Endothelial cell of umbilical vein (primary cell): ENCODE results near the gene YARS1.
"Not testable (repeated sequence)": the region's sequence is repeated elsewhere in the genome, so short reads cannot be mapped to it uniquely, and the experiment has no call there.

Source experiments
- CTCF ChIP-seq, 2 donors: IDR thresholded peaks; 1 replicate in 1 of 2; 2 replicates in 1 of 2; pipeline ENCODE4 v1.5.1; 2011; ENCODE audit warnings: low read length in 2 of 2, mild to moderate bottlenecking in 2 of 2, moderate library complexity in 2 of 2, control low read depth in 1 of 2, inconsistent platforms in 1 of 2, low read depth in 1 of 2; ENCODE audit not compliant: insufficient read depth in 1 of 2; ENCODE audit errors: extremely low read depth in 1 of 2
- EZH2 ChIP-seq: IDR thresholded peaks from 2 replicates; pipeline ENCODE4 v1.6.1; 2012; ENCODE audit warnings: borderline replicate concordance, low read depth, mild to moderate bottlenecking, moderate library complexity, low read length, inconsistent platforms; ENCODE audit not compliant: severe bottlenecking
- FOS ChIP-seq: IDR thresholded peaks from 2 replicates; pipeline ENCODE4 v1.6.1; 2011; ENCODE audit warnings: mild to moderate bottlenecking, low read length, moderate library complexity, borderline replicate concordance; ENCODE audit not compliant: insufficient read depth
- POLR2A ChIP-seq: IDR thresholded peaks from 2 replicates; pipeline ENCODE4 v1.6.1; 2012; ENCODE audit warnings: low read depth, mild to moderate bottlenecking, control low read depth, low read length
- POLR2AphosphoS5 ChIP-seq: IDR thresholded peaks from 2 replicates; pipeline ENCODE4 v1.6.1; 2012; ENCODE audit warnings: low read depth, mild to moderate bottlenecking, control low read depth, low read length, moderate library complexity; ENCODE audit not compliant: insufficient read depth

- not testable (repeated sequence) for TF ChIP-seq CTCF (IDR thresholded peaks at IDR 0.05; ENCODE audit: extremely low read depth in 1 of 2, insufficient read depth in 1 of 2, low read depth in 1 of 2, low read length in 2 of 2); EZH2; FOS; POLR2A; POLR2AphosphoS5
These were observed 27.8 kb downstream of the YARS1 start for GRCh38 chr1:32789356-32789755.
